Measurements from ENCODE around the gene UBE2I. TPM values are rescaled to one million over a fixed set of nuclear protein-coding genes. Genes with fewer than 3 reads are reported as not detected.

The UBE2I gene
- total RNA-seq, 1 experiment from 2014 or later: 271 TPM

- Histone ChIP-seq H3K9me3 (ENCODE audit: insufficient read depth, low read depth) (no peaks in the 10 kb centered on the region), H3F3A (ENCODE audit: insufficient read depth, low read depth) (no peaks in the 10 kb centered on the region; the same call in 1 of the 2 replicates), H4K20me1 (ENCODE audit: insufficient read depth) (no peaks in the 10 kb centered on the region), H3K27ac (no peak overlapping the region), H3K36me3 (ENCODE audit: low read depth) (no peaks in the 10 kb centered on the region), H3K79me2 (ENCODE audit: low read depth) (no peaks in the 10 kb centered on the region), H3K9me2 (ENCODE audit: insufficient read depth) (no peaks in the 10 kb centered on the region), H3K4me2 (no peak overlapping the region), H3K4me1 (replicated peaks; ENCODE audit: insufficient read depth) (no peaks in the 10 kb centered on the region), H3K4me3 (no peak overlapping the region), H2AFZ (no peak overlapping the region), H3K27me3 (ENCODE audit: insufficient read depth, low read depth) (peaks cover 45% of the 10 kb centered on the region; the same call in 1 of the 2 replicates)
- no peak for DNase-seq
- intact Hi-C loops (cut with micrococcal nuclease; ENCODE audit: unreplicated experiment): no loop called here
- POLR2A ChIA-PET (ENCODE audit: unreplicated experiment): no interaction called here
- TF ChIP-seq EZH2 (IDR thresholded peaks at IDR 0.05; ENCODE audit: low read depth): no peak
- TF ChIP-seq, protein P1, sequence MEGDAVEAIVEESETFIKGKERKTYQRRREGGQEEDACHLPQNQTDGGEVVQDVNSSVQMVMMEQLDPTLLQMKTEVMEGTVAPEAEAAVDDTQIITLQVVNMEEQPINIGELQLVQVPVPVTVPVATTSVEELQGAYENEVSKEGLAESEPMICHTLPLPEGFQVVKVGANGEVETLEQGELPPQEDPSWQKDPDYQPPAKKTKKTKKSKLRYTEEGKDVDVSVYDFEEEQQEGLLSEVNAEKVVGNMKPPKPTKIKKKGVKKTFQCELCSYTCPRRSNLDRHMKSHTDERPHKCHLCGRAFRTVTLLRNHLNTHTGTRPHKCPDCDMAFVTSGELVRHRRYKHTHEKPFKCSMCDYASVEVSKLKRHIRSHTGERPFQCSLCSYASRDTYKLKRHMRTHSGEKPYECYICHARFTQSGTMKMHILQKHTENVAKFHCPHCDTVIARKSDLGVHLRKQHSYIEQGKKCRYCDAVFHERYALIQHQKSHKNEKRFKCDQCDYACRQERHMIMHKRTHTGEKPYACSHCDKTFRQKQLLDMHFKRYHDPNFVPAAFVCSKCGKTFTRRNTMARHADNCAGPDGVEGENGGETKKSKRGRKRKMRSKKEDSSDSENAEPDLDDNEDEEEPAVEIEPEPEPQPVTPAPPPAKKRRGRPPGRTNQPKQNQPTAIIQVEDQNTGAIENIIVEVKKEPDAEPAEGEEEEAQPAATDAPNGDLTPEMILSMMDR (conservative IDR thresholded peaks at IDR 0.05): no peak
- CTCF ChIA-PET: no interaction called here
- BruUV-seq (replicated peaks): no TSS peak
Measured at GRCh38 chr16:1285669-1286512, 23.5 kb upstream of the UBE2I start.

DNA sequence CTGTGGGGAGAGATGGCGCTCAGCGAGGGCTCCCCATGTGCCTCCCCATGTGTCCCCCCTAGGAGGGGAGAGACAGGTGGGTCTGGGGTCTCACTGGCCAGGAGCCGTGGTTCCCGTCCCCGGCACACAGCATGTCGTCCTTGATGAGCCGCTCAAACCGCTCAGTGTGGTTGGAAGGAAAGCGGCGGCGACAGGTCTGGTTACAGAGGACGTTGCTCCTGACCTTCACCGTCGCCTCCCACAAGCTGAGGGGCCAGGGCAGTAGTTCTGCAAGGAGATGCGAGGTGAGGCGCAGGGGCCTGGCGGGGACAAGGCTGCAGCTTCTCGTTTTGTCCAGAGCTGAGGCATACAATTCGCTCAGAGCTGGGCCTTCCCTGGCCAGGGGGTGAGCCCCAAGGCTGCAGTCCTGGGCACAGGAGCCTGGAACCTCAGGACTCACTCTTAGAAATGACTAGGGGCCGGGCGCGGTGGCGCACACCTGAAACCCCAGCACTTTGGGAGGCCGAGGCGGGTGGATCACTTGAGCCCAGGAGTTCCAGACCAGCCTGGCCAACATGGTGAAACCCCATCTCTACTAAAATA lies 22.8 kb upstream of the UBE2I start:
- no peak overlapping the region for H3K27ac ChIP-seq
- H3K9me3 ChIP-seq (ENCODE audit: insufficient read depth, low read depth): no peaks in the 10 kb centered on the region
- no peak for TF ChIP-seq EZH2 (IDR thresholded peaks at IDR 0.05; ENCODE audit: low read depth)
- TF ChIP-seq, protein P1 (conservative IDR thresholded peaks at IDR 0.05): no peak
- H3K27me3 ChIP-seq (ENCODE audit: insufficient read depth, low read depth): peaks cover 45% of the 10 kb centered on the region; the same call in 1 of the 2 replicates
- no peaks in the 10 kb centered on the region for H3K4me1 ChIP-seq (replicated peaks; ENCODE audit: insufficient read depth)
- no peaks in the 10 kb centered on the region for H3F3A ChIP-seq (ENCODE audit: insufficient read depth, low read depth)
- CTCF ChIA-PET: no interaction called here
- H3K4me2 ChIP-seq: no peak overlapping the region
- no peaks in the 10 kb centered on the region for H3K79me2 ChIP-seq (ENCODE audit: low read depth)
- intact Hi-C loops (cut with micrococcal nuclease; ENCODE audit: unreplicated experiment): no loop called here
- no peaks in the 10 kb centered on the region for H4K20me1 ChIP-seq (ENCODE audit: insufficient read depth)
- H3K36me3 ChIP-seq (ENCODE audit: low read depth): no peaks in the 10 kb centered on the region
- POLR2A ChIA-PET (ENCODE audit: unreplicated experiment): no interaction called here
- no peaks in the 10 kb centered on the region for H3K9me2 ChIP-seq (ENCODE audit: insufficient read depth)
- no peak overlapping the region for H3K4me3 ChIP-seq
- BruUV-seq (replicated peaks): no TSS peak
- no peak overlapping the region for H2AFZ ChIP-seq
- DNase-seq: no peak

DNA sequence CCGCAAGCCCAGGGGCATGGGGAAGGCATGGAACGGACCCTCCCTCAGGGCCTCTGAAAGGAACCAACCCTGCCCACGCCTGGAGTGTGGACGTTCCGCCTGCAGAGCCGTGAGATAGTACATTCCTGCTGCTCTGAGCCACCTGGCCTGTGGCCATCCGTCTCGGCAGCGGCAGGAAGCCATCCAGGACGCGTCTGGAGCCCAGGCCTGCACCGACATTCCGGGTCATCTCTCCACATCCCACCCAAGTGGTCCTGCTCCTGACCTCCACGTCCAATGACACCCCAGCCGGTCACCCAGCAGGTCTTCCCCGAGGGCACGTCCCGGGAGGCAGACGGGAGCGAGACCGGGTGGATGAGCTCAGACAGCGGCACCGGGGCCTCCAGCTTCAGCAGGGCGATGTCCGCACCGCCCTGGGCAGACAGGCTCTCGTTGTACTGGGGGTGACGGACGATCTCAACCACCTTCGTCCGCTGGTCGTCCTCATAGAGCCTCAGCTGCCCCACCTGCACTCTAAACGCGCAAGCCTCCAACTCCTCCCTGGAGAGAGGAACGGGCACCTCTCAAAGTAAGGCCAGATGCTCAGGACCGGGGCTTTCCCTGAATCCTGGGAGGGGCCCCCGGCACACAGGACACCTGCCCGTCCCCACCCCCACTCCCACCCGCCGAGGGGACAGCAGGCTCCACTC lies 21.3 kb upstream of the UBE2I start:
- Histone ChIP-seq H3K9me2 (ENCODE audit: insufficient read depth) (no peaks in the 10 kb centered on the region), H4K20me1 (ENCODE audit: insufficient read depth) (no peaks in the 10 kb centered on the region), H3K4me2 (no peak overlapping the region), H3K4me1 (replicated peaks; ENCODE audit: insufficient read depth) (no peaks in the 10 kb centered on the region; the same call in 1 of the 2 replicates), H3K9me3 (ENCODE audit: insufficient read depth, low read depth) (no peaks in the 10 kb centered on the region), H3K27me3 (ENCODE audit: insufficient read depth, low read depth) (peaks cover 45% of the 10 kb centered on the region; the same call in 1 of the 2 replicates), H3F3A (ENCODE audit: insufficient read depth, low read depth) (no peaks in the 10 kb centered on the region), H2AFZ (no peak overlapping the region), H3K4me3 (no peak overlapping the region), H3K36me3 (ENCODE audit: low read depth) (no peaks in the 10 kb centered on the region), H3K27ac (no peak overlapping the region), H3K79me2 (ENCODE audit: low read depth) (no peaks in the 10 kb centered on the region)
- no TSS peak for BruUV-seq (replicated peaks)
- CTCF ChIA-PET: no interaction called here
- intact Hi-C loops (cut with micrococcal nuclease; ENCODE audit: unreplicated experiment): no loop called here
- peak in 1 of 2 experiments; percentile 48 for DNase-seq
- POLR2A ChIA-PET (ENCODE audit: unreplicated experiment): no interaction called here
- TF ChIP-seq EZH2 (IDR thresholded peaks at IDR 0.05; ENCODE audit: low read depth): no peak
- TF ChIP-seq, protein P1 (conservative IDR thresholded peaks at IDR 0.05): no peak
